ENCODE measurements around the gene RFESD.
"Not testable (repeated sequence)": the region's sequence is repeated elsewhere in the genome, so short reads cannot be mapped to it uniquely, and the experiment has no call there.

The RFESD gene

DNA sequence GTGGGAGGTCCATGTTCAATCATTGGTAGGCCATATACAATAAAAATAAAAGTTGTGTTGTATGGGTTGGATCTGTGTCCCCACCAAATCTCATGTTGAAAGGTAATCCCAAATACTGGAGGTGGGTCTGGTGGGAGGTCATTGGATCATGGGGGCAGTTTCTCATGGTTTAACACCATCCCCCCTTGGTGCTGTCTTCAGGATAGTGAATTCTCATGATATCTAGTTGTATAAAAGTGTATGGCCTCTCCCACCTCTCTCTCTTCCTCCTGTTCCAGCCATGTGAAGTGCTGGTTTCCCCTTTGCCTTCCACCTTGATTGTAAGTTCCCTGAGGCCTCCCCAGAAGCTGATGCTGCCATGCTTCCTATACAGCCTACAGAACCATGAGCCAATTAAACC is 21.1 kb downstream of the RFESD start:
- DNase-seq: no peak

GRCh38 chr5:95668216-95668615 is 21.6 kb downstream of the RFESD start:
- no peak for DNase-seq

DNA sequence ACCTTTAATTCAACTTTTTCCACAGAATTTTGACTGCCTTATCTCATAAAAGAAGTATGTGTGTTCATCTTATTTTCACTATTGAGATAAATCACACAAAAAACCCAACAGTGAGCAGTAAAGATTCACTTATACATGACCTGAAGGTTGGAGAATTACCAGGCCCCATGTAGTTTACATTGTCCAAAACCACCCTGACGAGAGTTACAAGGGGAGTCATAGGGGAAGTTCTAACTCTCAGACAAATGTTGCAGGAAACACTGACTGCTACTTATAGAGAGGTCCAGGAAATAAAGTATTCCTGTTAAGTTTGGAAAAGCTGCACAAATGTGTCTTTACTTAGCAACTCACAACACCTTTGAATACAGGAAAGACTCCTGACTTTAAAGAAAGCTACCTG is 22.2 kb downstream of the RFESD start:
- no peak for DNase-seq

- no peak for DNase-seq
Observed at GRCh38 chr5:95669540-95669939, 23.0 kb downstream of the RFESD start.

GRCh38 chr5:95669985-95670384 is 23.4 kb downstream of the RFESD start:
- no peak for DNase-seq

DNA sequence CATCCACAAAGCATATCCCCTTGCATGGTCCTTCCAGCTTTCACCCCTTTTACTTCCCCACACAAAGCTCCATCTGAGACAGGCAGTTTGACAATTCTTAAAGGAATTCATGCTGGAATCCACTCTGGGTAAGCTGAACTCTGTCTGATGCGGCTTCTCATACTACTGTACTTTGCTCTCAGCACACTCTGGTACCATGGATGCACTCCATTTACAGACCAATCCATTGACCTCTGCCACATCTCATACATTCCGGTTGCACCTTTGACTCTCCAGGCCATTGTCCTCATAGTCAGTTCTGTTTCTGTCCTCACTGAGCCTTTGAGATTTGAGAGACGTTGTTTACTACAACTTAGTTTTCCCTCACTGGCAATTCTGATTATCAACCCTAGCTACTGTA is 24.0 kb downstream of the RFESD start:
- DNase-seq: no peak

- DNase-seq: no peak
Observed at GRCh38 chr5:95671826-95672225, 25.2 kb downstream of the RFESD start.

GRCh38 chr5:95672641-95673040 is 26.1 kb downstream of the RFESD start:
- no peak for DNase-seq

DNA sequence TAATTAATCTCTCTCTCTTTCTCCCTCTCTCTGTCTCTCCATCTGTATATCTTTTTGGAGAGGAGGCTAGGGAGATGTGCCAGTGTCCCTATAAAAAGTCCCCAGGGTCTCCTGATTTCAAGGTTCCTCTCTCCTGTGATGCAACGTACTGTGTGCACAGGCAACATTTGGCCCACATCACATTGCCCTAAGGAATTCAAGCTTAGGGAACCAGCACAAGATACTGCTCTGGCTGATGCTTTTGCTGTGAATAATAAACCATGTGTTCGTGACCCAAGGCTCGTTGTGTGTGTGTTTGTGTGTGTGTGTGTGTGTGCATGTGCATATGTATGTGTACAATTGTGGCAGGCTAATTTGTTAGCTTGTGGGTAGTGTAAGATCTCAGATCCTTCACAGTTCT is 26.5 kb downstream of the RFESD start:
- no peak for DNase-seq

GRCh38 chr5:95682891-95683290 is 36.3 kb downstream of the RFESD start, which contains the start of gene SPATA9:
TSS of gene SPATA9 (minus strand) at chr5:95682991. CDS start at chr5:95682854, 137 bp downstream.
- no peak for DNase-seq

DNA sequence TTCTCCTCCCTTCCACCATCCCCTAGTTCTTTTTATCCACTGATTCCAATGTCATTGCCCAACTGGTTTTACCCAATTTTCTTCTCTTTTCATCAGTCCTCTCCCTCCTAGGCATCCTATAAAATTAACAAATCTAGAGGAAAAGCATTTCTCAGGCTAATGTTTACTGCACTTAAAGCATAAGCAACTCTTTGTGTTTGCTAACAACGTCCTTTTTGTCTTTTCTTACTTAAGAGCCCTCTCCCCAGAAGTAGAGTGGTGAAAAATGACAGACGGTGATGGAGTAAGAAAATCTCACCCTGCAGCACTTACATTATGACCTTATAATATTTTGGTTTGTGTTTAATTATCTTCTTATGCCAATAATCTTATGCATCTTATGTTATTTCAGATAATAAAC is 37.8 kb downstream of the RFESD start:
- DNase-seq: no peak

DNA sequence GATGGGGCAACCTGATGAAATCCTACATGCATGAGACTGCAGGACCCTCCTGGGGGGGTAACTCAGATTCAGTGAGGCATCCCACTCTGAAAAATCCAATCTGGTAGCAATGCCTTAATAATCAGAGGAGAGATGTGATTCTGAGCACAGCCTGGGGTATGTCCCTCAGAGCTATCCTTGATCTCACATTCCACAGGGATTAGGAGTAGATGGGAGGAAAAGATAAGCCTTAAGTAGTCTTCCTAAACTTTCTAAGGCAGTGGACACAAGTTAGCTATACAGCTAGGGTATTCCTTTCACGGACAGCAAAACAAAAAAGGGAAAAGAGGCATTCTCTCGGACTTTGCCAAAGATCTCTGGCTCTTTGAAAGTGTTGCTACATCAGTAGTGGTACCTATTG is 40.1 kb downstream of the RFESD start:
- no peak for DNase-seq

DNA sequence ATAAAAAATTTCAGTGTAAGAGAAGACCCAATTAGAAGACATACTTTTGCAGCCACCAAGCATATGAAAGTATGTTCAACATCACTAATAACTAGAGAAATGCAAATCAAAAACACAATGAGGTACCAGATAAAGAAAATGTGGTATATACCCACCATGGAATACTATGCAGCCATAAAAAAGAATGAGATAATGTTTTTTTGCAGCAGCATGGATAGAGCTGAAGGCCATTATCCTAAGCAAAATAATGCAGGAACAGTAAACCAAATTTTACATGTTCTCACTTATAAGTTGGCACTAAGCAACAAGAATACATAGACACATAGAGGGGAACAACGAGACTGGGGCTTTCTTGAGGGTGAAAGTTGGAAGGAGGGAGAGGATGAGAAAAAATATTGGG is 43.1 kb downstream of the RFESD start:
- no peak for DNase-seq

- DNase-seq: no peak
Observed at GRCh38 chr5:95690333-95690732, 43.8 kb downstream of the RFESD start.

DNA sequence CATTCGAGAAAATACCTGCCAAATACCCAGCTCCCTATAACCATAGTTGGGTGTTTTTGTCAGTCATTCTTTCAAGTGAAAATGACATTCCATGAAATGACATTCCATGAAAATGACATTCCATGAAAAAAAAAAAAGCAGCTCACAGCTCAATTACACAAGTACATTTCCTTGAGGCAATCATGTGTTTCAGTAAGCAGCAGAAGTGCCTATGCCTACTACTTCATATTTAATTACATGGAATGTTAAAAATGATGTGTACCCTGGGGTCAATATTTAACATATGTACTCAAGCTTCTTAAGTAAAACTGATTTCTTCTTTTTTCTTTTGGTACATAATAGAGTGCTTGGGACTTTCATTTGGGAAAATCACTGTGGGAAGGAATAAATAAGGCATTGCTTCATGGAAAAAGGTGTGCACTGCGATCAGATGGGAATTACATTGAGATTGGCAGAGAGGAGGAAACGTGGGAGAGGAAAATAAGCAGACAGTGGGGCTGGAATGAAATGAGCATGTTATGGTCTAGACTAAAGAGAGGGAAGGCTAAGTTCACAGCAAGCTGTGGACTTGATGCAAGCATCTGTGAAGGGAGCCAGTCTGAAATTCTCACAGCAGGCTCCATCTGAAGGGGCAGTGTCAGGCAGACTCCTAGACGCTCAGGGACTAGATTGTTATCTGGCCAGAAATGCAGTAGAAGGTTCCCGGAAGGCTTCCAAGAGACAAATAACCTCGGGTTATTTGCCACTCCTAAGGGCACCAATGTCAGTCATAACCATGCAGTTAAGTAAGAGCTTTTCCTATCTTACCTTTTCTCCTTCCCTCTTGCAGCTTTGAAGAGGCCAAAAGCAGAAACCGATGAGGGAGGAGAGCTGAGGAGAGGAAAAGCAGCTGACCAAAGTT is 51.5 kb downstream of the RFESD start:
- no peak for DNase-seq

GRCh38 chr5:95699337-95699736 is 52.8 kb downstream of the RFESD start:
- DNase-seq: no peak

DNA sequence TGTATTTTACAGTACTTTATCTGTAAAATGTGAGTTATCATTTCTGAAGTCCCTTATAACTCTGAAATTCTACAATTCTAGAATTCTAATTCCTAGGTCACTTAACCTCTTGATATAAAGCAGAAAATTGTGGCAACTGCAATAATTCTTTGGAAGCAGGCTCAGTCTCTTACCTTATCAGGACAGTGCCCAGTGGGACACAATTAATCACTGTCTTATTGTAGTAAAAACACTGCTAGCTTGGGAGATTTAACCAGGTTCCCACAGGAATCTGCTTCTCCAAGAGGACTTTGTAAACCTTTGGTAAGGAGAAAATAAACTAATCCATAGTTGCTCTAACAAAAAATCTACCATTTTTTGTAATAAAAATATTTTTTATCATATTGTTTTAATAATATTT is 54.5 kb downstream of the RFESD start:
- no peak for DNase-seq

DNA sequence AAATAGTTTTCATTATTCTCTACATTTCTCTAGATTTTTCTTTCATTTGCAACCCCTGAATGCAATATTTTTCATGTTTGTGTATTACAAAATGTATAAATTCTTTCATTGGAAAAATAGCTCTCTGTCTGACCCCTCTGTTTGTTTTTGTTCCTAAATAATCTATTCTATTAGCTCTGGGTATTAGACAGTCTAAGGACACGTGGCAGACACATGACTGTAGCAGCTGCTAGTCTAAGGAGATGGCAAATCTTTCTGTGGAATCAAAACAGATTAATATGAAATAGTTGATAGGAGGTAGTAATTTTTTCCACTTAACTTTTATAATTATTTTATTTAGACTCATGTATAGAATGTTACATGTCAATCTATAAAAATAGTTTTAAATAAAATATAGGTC is 57.6 kb downstream of the RFESD start:
- DNase-seq: no peak

DNA sequence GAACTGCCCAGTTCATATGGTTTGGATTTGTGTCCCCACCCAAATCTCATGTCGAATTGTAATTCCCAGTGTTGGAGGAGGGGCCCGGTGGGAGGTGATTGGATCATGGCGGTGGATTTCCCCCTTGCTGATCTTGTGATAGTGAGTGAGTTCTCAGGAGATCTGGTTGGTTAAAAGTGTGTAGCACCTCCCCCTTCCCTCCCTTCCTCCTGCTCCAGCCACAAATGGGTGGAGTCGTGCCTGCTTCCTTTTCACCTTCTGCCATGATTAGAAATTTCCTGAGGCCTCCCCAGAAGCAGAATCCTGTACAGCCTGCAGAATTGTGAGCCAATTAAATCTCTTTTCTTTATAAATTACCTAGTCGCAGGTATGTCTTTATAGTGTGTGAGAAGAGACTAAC is 59.6 kb downstream of the RFESD start:
- DNase-seq: not testable (repeated sequence)

- no peak for DNase-seq
Observed at GRCh38 chr5:95707055-95707454, 60.5 kb downstream of the RFESD start.

Measured in activated CD4-positive, CD25-positive, alpha-beta regulatory T cell treated with anti-CD3 and anti-CD28 coated beads, Interleukin-2, amount 50 U/mL, for 72 hours (primary cell).